ENCODE measurements around the gene ZMYND11. TPM values are rescaled to one million over a fixed set of nuclear protein-coding genes. Genes with fewer than 3 reads are reported as not detected.

Gene ZMYND11
- total and polyA plus RNA-seq, 2 donors (not counting 1 experiment from before 2014, with no cell fraction given) = 17.3 to 50.1 TPM

- H2AFZ ChIP-seq (ENCODE audit: insufficient read depth, low read depth, low read length, poor library complexity, severe bottlenecking) = no peak overlapping the region
- Mint-ChIP-seq H3K9me3 (ENCODE audit: insufficient read depth) (no peaks in the 10 kb centered on the region), H3K27ac (no peak overlapping the region), H3K4me1 (peaks cover 23% of the 10 kb centered on the region), H3K4me3 (no peak overlapping the region), H3K27me3 (peaks cover under 1% of the 10 kb centered on the region)
- no peaks in the 10 kb centered on the region for H4K20me1 ChIP-seq (ENCODE audit: control insufficient read depth, insufficient read depth, low read length, poor library complexity, severe bottlenecking)
- no peak for TF ChIP-seq CTCF (IDR thresholded peaks at IDR 0.05)
- no peak for TF ChIP-seq EZH2 (IDR thresholded peaks at IDR 0.05; ENCODE audit: borderline replicate concordance, insufficient read depth, low read depth, low read length, poor library complexity, severe bottlenecking)
- 87% methylated on average over 15 of the region's 15 CpGs for WGBS (ENCODE audit: insufficient coverage)
- no peak for DNase-seq
- H3K4me2 ChIP-seq (replicated peaks; ENCODE audit: low read depth, low read length, poor library complexity, severe bottlenecking) = no peak overlapping the region
- peaks cover 0 to 19% of the 10 kb centered on the region in 2 donors for H3K4me1 ChIP-seq (ENCODE audit: control insufficient read depth in 2 of 2, insufficient read depth in 2 of 2, low read length in 2 of 2)
- H3K36me3 ChIP-seq (replicated peaks in 1 of 2; ENCODE audit: control extremely low read depth in 1 of 2, control insufficient read depth in 1 of 2, extremely low read depth in 1 of 2, insufficient read depth in 2 of 2, low read length in 1 of 2) = peaks cover 0 to 17% of the 10 kb centered on the region in 2 experiments
- H3K9ac ChIP-seq (ENCODE audit: low read length) = no peak overlapping the region
- no peaks in the 10 kb centered on the region for H3K27me3 ChIP-seq (replicated peaks in 1 of 4; ENCODE audit: control extremely low read depth in 1 of 4, control insufficient read depth in 3 of 4, insufficient read depth in 4 of 4, low read length in 3 of 4)
- no peak for ATAC-seq (ENCODE audit: low read depth)
- intact Hi-C loops (cut with micrococcal nuclease) = no loop called here
- POLR2A ChIA-PET = no interaction called here
- H3K27ac ChIP-seq (ENCODE audit: low read length in 2 of 2) = no peak overlapping the region
- peaks cover 0 to 3% (median 0%) of the 10 kb centered on the region in 3 donors for H3K9me3 ChIP-seq (ENCODE audit: control extremely low read depth in 1 of 3, control insufficient read depth in 2 of 3, insufficient read depth in 1 of 3, low read length in 2 of 3)
- no peaks in the 10 kb centered on the region for H3K79me2 ChIP-seq (ENCODE audit: control insufficient read depth, insufficient read depth, low read length)
- CTCF ChIA-PET = no interaction called here
- H3K4me3 ChIP-seq (ENCODE audit: control extremely low read depth in 1 of 5, extremely low read depth in 1 of 5, insufficient read depth in 1 of 5, low read depth in 2 of 5, low read length in 4 of 5) = no peak overlapping the region
These were observed 150.0 kb downstream of the ZMYND11 start for GRCh38 chr10:285216-285615.

GRCh38 chr10:287026-287709, 151.9 kb downstream of the ZMYND11 start:
- H3K36me3 ChIP-seq (replicated peaks in 1 of 2; ENCODE audit: control extremely low read depth in 1 of 2, control insufficient read depth in 1 of 2, extremely low read depth in 1 of 2, insufficient read depth in 2 of 2, low read length in 1 of 2) = peaks cover 0 to 8% of the 10 kb centered on the region in 2 experiments
- no peak overlapping the region for H3K4me3 ChIP-seq (ENCODE audit: control extremely low read depth in 1 of 5, extremely low read depth in 1 of 5, insufficient read depth in 1 of 5, low read depth in 2 of 5, low read length in 4 of 5)
- H3K27me3 ChIP-seq (replicated peaks in 1 of 4; ENCODE audit: control extremely low read depth in 1 of 4, control insufficient read depth in 3 of 4, insufficient read depth in 4 of 4, low read length in 3 of 4) = no peaks in the 10 kb centered on the region
- Mint-ChIP-seq H3K27ac (no peak overlapping the region), H3K4me1 (peaks cover 25% of the 10 kb centered on the region), H3K4me3 (no peak overlapping the region), H3K9me3 (ENCODE audit: insufficient read depth) (no peaks in the 10 kb centered on the region), H3K27me3 (peaks cover 3% of the 10 kb centered on the region)
- peaks cover 0 to 19% of the 10 kb centered on the region in 2 donors for H3K4me1 ChIP-seq (ENCODE audit: control insufficient read depth in 2 of 2, insufficient read depth in 2 of 2, low read length in 2 of 2)
- H3K4me2 ChIP-seq (replicated peaks; ENCODE audit: low read depth, low read length, poor library complexity, severe bottlenecking) = no peak overlapping the region
- POLR2A ChIA-PET = no interaction called here
- H3K9ac ChIP-seq (ENCODE audit: low read length) = no peak overlapping the region
- CTCF ChIA-PET = no interaction called here
- no peak overlapping the region for H3K27ac ChIP-seq (ENCODE audit: low read length in 2 of 2)
- H3K79me2 ChIP-seq (ENCODE audit: control insufficient read depth, insufficient read depth, low read length) = no peaks in the 10 kb centered on the region
- H4K20me1 ChIP-seq (ENCODE audit: control insufficient read depth, insufficient read depth, low read length, poor library complexity, severe bottlenecking) = no peaks in the 10 kb centered on the region
- TF ChIP-seq CTCF (IDR thresholded peaks at IDR 0.05) (no peak), EZH2 (IDR thresholded peaks at IDR 0.05; ENCODE audit: borderline replicate concordance, insufficient read depth, low read depth, low read length, poor library complexity, severe bottlenecking) (no peak)
- intact Hi-C loops (cut with micrococcal nuclease) = no loop called here
- 93% methylated on average over 2 of the region's 4 CpGs for WGBS (ENCODE audit: insufficient coverage)
- H2AFZ ChIP-seq (ENCODE audit: insufficient read depth, low read depth, low read length, poor library complexity, severe bottlenecking) = no peak overlapping the region
- ATAC-seq (ENCODE audit: low read depth) (no peak), DNase-seq (no peak)
- H3K9me3 ChIP-seq (ENCODE audit: control extremely low read depth in 1 of 3, control insufficient read depth in 2 of 3, insufficient read depth in 1 of 3, low read length in 2 of 3) = peaks cover 0 to 3% (median 0%) of the 10 kb centered on the region in 3 donors
